Femur (tissue), 1 donor: Measurements from ENCODE around the gene MYO15A.

Source experiments
- DNase-seq: peaks from one replicate; pipeline ENCODE4 v3.0.0-alpha.2; 2017

The MYO15A gene

GRCh38 chr17:18108401-18109312, at the start of gene MYO15A:
MYO15A (plus strand) TSS chr17:18108756; CDS start chr17:18118801, 10,045 bp downstream.
- DNase-seq = no peak

GRCh38 chr17:18059283-18059682, 49.3 kb upstream of the MYO15A start:
- DNase-seq = no peak

- no peak for DNase-seq
Observed at GRCh38 chr17:18064053-18064452, 44.5 kb upstream of the MYO15A start.

GRCh38 chr17:18065546-18065945, 43.0 kb upstream of the MYO15A start:
- DNase-seq = no peak

- DNase-seq = no peak
Observed at GRCh38 chr17:18066866-18067265, 41.7 kb upstream of the MYO15A start.

GRCh38 chr17:18069101-18069500, 39.5 kb upstream of the MYO15A start:
- DNase-seq = no peak

GRCh38 chr17:18070861-18071340, 37.7 kb upstream of the MYO15A start:
- DNase-seq = peak; percentile 46

- DNase-seq = no peak
Observed at GRCh38 chr17:18071751-18072150, 36.8 kb upstream of the MYO15A start.

- DNase-seq = no peak
Observed at GRCh38 chr17:18074566-18075272, 33.8 kb upstream of the MYO15A start.

- DNase-seq = no peak
Observed at GRCh38 chr17:18076936-18077335, 31.6 kb upstream of the MYO15A start.

GRCh38 chr17:18079543-18079942, 29.0 kb upstream of the MYO15A start:
- no peak for DNase-seq

- DNase-seq = no peak
Observed at GRCh38 chr17:18084256-18084655, 24.3 kb upstream of the MYO15A start.

GRCh38 chr17:18087610-18088491, 20.7 kb upstream of the MYO15A start, which contains the start of gene DRG2:
DRG2 (plus strand) TSS chr17:18087948; CDS start chr17:18088024, 76 bp downstream.
- peak; percentile 95 for DNase-seq

GRCh38 chr17:18089613-18090012, 18.9 kb upstream of the MYO15A start:
- no peak for DNase-seq

- no peak for DNase-seq
Observed at GRCh38 chr17:18093616-18094408, 14.7 kb upstream of the MYO15A start.

GRCh38 chr17:18094409-18094807, 14.1 kb upstream of the MYO15A start:
- no peak for DNase-seq

- no peak for DNase-seq
Observed at GRCh38 chr17:18099516-18099915, 9.0 kb upstream of the MYO15A start.

GRCh38 chr17:18100616-18101015, 7.9 kb upstream of the MYO15A start:
- no peak for DNase-seq

GRCh38 chr17:18101828-18102227, 6.7 kb upstream of the MYO15A start:
- no peak for DNase-seq

GRCh38 chr17:18102640-18103039, 5.9 kb upstream of the MYO15A start:
- no peak for DNase-seq

- DNase-seq = no peak
Observed at GRCh38 chr17:18105027-18105426, 3.5 kb upstream of the MYO15A start.

GRCh38 chr17:18105595-18105994, 3.0 kb upstream of the MYO15A start:
- DNase-seq = no peak
